GM12875 (cell line): ENCODE data around the gene AFF2.
"Not testable (repeated sequence)": the region's sequence is repeated elsewhere in the genome, so short reads cannot be mapped to it uniquely, and the experiment has no call there.

Experiments used
- H3K4me3 ChIP-seq: one replicate; pipeline ENCODE4 v1.5.1; 2011; ENCODE audit warnings: low read depth, low read length, control low read depth
- TF ChIP-seq, protein P1 (sequence below): IDR thresholded peaks from 2 replicates; pipeline ENCODE4 v1.5.1; 2011; ENCODE audit warnings: low read depth, mild to moderate bottlenecking, control low read depth, inconsistent platforms, low read length, moderate library complexity, borderline replicate concordance; ENCODE audit not compliant: insufficient read depth

Gene AFF2

GRCh38 chrX:148905400-148905799 is 405.0 kb downstream of the AFF2 start:
- no peak overlapping the region for H3K4me3 ChIP-seq
- TF ChIP-seq, protein P1, sequence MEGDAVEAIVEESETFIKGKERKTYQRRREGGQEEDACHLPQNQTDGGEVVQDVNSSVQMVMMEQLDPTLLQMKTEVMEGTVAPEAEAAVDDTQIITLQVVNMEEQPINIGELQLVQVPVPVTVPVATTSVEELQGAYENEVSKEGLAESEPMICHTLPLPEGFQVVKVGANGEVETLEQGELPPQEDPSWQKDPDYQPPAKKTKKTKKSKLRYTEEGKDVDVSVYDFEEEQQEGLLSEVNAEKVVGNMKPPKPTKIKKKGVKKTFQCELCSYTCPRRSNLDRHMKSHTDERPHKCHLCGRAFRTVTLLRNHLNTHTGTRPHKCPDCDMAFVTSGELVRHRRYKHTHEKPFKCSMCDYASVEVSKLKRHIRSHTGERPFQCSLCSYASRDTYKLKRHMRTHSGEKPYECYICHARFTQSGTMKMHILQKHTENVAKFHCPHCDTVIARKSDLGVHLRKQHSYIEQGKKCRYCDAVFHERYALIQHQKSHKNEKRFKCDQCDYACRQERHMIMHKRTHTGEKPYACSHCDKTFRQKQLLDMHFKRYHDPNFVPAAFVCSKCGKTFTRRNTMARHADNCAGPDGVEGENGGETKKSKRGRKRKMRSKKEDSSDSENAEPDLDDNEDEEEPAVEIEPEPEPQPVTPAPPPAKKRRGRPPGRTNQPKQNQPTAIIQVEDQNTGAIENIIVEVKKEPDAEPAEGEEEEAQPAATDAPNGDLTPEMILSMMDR: no peak

DNA sequence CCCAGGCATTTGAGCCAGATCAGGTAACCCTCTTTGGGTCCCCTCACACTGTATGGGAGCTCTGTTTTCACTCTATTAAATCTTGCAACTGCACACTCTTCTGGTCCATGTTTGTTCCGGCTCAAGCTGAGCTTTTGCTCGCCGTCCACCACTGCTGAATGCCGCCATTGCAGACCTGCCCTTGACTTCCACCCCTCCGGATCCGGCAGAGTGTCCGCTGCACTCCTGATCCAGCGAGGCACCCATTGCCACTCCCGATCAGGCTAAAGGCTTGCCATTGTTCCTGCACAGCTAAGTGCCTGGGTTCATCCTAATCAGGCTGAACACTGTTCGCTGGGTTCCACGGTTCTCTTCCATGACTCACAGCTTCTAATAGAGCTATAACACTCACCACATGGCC is 406.2 kb downstream of the AFF2 start:
- H3K4me3 ChIP-seq: not testable (repeated sequence)

GRCh38 chrX:148909758-148910157 is 409.3 kb downstream of the AFF2 start:
- H3K4me3 ChIP-seq: no peak overlapping the region
- TF ChIP-seq, protein P1: no peak

DNA sequence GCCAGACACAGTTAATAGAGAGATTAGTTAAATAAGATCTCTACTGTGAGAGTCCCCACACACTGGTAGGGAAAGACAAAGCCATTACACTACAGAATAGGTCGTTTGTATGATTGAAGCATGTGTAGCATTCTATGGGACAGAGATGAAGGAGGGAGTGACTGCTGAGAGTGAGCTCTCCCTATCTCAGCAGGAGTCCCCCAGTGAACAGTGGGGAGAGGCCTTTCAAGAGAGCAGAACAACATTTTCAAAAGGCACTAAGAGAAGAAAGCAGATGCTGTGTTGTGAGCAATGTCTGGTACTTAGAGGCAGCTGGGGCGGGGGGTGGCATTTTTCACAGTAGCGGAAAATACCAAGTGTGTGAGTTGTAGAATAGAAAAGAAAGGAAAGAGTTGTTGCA is 413.6 kb downstream of the AFF2 start:
- H3K4me3 ChIP-seq: no peak overlapping the region
- TF ChIP-seq, protein P1: no peak

GRCh38 chrX:148914783-148915182 is 414.4 kb downstream of the AFF2 start:
- TF ChIP-seq, protein P1: no peak
- H3K4me3 ChIP-seq: no peak overlapping the region

DNA sequence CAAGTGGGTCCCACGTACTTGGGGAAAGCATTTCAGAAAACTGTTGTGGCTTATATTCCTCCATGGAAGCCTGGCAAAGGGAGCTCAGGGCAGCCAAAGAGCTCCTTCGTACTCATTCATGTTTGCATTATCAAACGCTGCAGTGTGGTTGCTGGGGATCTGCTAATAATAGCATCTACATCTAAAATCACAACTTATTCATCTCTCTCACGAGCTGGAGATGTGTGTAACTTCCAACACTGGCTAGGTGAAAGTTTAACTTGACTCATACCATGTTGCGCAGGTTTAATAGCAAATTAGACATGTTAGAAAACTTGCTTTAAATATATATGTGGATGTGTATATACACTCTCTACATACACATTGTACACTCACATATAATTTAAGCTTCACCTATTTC is 415.1 kb downstream of the AFF2 start:
- no peak overlapping the region for H3K4me3 ChIP-seq
- TF ChIP-seq, protein P1: no peak

DNA sequence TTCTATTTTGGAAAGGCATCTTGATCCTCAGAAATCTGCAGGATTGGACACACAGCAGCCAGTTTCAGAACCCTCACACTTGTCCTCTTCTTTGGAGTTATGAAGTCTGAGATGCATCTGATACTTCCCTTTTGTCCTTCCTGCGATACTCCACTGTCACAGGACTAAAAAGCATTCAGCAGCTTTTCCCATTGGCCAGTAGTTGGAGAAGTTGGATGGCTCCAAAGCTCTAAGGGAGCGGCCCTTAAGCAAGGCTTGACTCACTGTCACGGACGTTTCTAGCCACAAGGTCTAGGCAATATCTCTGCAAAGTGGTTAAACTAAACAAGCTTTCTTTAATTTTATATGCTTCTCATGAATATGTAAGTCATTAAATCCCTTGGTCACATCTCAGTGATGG is 417.0 kb downstream of the AFF2 start:
- TF ChIP-seq, protein P1: no peak
- H3K4me3 ChIP-seq: no peak overlapping the region

GRCh38 chrX:148923631-148924030 is 423.2 kb downstream of the AFF2 start:
- TF ChIP-seq, protein P1: no peak
- H3K4me3 ChIP-seq: no peak overlapping the region
